Activated CD4-positive, alpha-beta memory T cell treated with anti-CD3 and anti-CD28 coated beads for 36 hours (primary cell): ENCODE measurements around the gene CFL1. TPM values are rescaled to one million over a fixed set of nuclear protein-coding genes. Genes with fewer than 3 reads are reported as not detected.

Experiments used
- CTCF ChIA-PET: fragments of 350-600 bp; sonication (Branson Sonifier 250); formaldehyde crosslinking; loops from one replicate; lab custom pipeline; 2021; ENCODE audit warnings: antibody characterized with exemption, inconsistent platforms; lab: Charles Lee
- POLR2A ChIA-PET: fragments of 350-600 bp; sonication (Branson Sonifier 250); formaldehyde crosslinking; loops from one replicate; lab custom pipeline; 2021; ENCODE audit warnings: antibody characterized with exemption; lab: Charles Lee
- DNase-seq: peaks from one replicate; pipeline ENCODE4 v3.0.0-alpha.2; 2020
- H3K27ac Mint-ChIP-seq: one replicate; pipeline ENCODE4 v1.8.0; 2021; ENCODE audit warnings: mixed read lengths
- H3K27me3 Mint-ChIP-seq: one replicate; pipeline ENCODE4 v1.8.0; 2021; ENCODE audit warnings: mixed read lengths
- H3K36me3 Mint-ChIP-seq: one replicate; pipeline ENCODE4 v1.8.0; 2021; ENCODE audit warnings: mixed read lengths
- H3K4me1 Mint-ChIP-seq: one replicate; pipeline ENCODE4 v1.8.0; 2021; ENCODE audit warnings: low read depth, mixed read lengths
- H3K4me3 Mint-ChIP-seq: one replicate; pipeline ENCODE4 v1.8.0; 2021; ENCODE audit warnings: mild to moderate bottlenecking, mixed read lengths
- H3K9me3 Mint-ChIP-seq: one replicate; pipeline ENCODE4 v1.8.0; 2021; ENCODE audit warnings: mixed read lengths
- intact Hi-C: fragments of 100-400 bp; cut with micrococcal nuclease; formaldehyde crosslinking; loops from one replicate; pipeline ENCODE4 v1.15.1; 2023
- total RNA-seq, 2 experiments: library from RNA; stranded (reverse); gene quantifications; one replicate each; pipeline ENCODE4 v1.2.3, GENCODE V29; 2021

Gene CFL1
- total RNA-seq, 2 experiments from 2014 or later = 1,166 to 1,191 TPM

DNA sequence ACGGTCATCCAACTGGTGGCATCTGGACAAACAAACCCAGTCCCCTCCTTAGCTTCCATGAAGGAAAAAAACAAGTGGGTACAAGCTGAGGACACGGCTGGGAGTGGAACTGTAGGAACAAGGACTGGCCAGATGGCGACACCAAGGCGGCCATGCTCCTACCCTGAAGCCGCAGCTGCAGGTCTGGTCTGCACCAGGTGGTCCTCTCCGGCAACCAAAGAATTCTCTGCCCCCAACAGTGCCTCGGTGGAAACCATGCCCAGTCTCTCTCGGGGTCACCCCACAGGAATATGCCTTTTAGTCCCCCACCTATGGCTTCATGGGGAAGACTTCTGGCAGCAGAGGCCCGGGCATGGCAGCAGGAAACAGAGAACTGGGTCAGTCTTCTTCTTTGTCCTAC is 48.5 kb downstream of the CFL1 start:
- Mint-ChIP-seq H3K9me3 (no peaks in the 10 kb centered on the region), H3K4me3 (no peak overlapping the region), H3K4me1 (no peaks in the 10 kb centered on the region), H3K27ac (no peak overlapping the region), H3K27me3 (peaks cover 3% of the 10 kb centered on the region), H3K36me3 (no peaks in the 10 kb centered on the region)
- intact Hi-C loops = no loop called here
- no peak for DNase-seq
- ChIA-PET POLR2A (no interaction called here), CTCF (interaction anchor here (0.7 to 4.0 kb wide), 4 partner anchors 8 to 1744 kb away, joined by 3 to 19 read pairs (median 8); no protein-coding TSS in a partner anchor)

DNA sequence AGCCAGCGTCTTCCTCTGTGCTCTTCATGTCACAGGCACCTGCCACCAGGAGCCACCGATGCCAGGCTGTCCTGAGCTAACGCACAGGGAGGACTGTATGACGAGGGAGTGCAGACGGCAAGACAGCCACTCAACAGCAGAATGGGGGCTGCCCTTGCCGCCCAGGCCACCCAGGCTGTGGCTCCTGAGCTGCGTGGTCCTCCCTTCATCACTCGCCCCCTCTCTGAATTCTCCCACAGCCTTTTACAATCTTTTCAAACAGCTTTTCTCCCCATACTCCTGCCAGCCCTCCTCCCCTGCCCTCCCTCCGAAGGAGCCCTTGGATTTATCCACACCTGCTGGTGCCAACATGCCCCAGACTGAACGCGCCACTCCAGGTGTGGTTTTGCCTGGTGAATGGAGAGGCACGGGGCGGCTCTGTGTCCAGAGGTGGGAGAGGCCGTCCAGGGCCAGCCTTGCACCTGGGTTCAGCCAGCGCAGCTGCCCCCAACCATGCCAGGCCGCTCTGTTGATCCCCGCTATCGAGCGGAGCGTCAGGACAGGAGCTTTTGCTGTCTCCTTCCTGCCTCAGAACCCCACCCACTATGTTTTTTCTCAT is 49.1 kb downstream of the CFL1 start:
- Mint-ChIP-seq H3K9me3 (no peaks in the 10 kb centered on the region), H3K4me1 (no peaks in the 10 kb centered on the region), H3K27me3 (peaks cover 8% of the 10 kb centered on the region), H3K27ac (no peak overlapping the region), H3K4me3 (no peak overlapping the region), H3K36me3 (no peaks in the 10 kb centered on the region)
- intact Hi-C loops = no loop called here
- DNase-seq = no peak
- ChIA-PET POLR2A (no interaction called here), CTCF (interaction anchor here (0.6 to 4.0 kb wide), 3 partner anchors 9 to 76 kb away, joined by 3 to 19 read pairs (median 13); no protein-coding TSS in a partner anchor)

DNA sequence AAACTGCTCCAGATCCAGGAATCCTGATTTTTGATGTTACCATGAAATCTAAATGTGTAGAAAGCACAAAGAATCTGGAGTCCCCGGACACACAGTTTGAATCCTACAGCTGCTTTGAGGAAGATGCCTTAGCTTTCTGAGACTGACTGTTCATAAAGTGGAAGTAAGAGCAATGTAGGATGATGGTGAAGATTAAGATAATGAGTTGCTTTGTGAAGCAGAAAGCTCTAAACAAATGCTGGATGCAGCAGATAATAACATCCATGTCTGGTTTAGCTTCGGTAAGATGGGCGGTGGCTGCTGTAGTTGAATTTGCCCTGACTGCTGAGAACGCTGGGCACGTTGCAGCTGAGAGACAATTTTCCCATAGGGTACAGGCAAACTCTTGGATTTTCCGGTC is 51.0 kb downstream of the CFL1 start:
- Mint-ChIP-seq H3K9me3 (no peaks in the 10 kb centered on the region), H3K4me1 (no peaks in the 10 kb centered on the region), H3K4me3 (no peak overlapping the region), H3K27me3 (peaks cover 18% of the 10 kb centered on the region), H3K27ac (no peak overlapping the region), H3K36me3 (no peaks in the 10 kb centered on the region)
- CTCF ChIA-PET = interaction anchor here (1.4 to 4.0 kb wide), 4 partner anchors 11 to 102 kb away, joined by 3 to 19 read pairs (median 8); no protein-coding TSS in a partner anchor
- no peak for DNase-seq
- intact Hi-C loops = no loop called here
- POLR2A ChIA-PET = interaction anchor here (0.6 kb wide), 1 partner anchor 1392 kb away, joined by 4 read pairs; no protein-coding TSS in a partner anchor

Other genes with a start within 250 kb of the CFL1 start
- gene MAP3K11, start 244.0 kb downstream of the CFL1 start, total RNA-seq = 10 to 100 TPM; 56.7 to 62.6 TPM
- gene PCNX3, start 242.4 kb downstream of the CFL1 start, total RNA-seq = 10 to 100 TPM; 29.8 to 32.1 TPM
- gene SIPA1, start 220.1 kb downstream of the CFL1 start, total RNA-seq = 100 to 1,000 TPM; 163 to 167 TPM
- 10 to 100 TPM; 74.9 to 76.5 TPM for gene RELA, start 195.3 kb downstream of the CFL1 start, total RNA-seq
- 10 to 100 TPM; 55.9 to 61.6 TPM for gene KAT5, start 145.9 kb downstream of the CFL1 start, total RNA-seq
- 100 to 1,000 TPM in 1 of 2 experiments, 10 to 100 TPM in 1; 98.4 to 105 TPM for gene RNASEH2C, start 137.4 kb downstream of the CFL1 start, total RNA-seq
- gene AP5B1, start 77.2 kb downstream of the CFL1 start, total RNA-seq = 10 to 100 TPM; 13.6 to 14.5 TPM
- not detected for gene OVOL1, start 71.1 kb downstream of the CFL1 start, total RNA-seq
- gene SNX32, start 24.2 kb downstream of the CFL1 start, total RNA-seq = 1 to 10 TPM; 2.0 to 2.7 TPM
- gene MUS81, start 2.3 kb upstream of the CFL1 start, total RNA-seq = 10 to 100 TPM; 69.8 to 71.7 TPM
- 10 to 100 TPM; 11.5 to 12.5 TPM for gene EFEMP2, start 14.6 kb upstream of the CFL1 start, total RNA-seq
- gene CTSW, start 21.7 kb upstream of the CFL1 start, total RNA-seq = 10 to 100 TPM; 11.1 to 13.2 TPM
- gene FIBP, start 30.3 kb upstream of the CFL1 start, total RNA-seq = 100 to 1,000 TPM in 1 of 2 experiments, 10 to 100 TPM in 1; 94.2 to 101 TPM
- 10 to 100 TPM; 40.0 to 44.4 TPM for gene CCDC85B, start 32.5 kb upstream of the CFL1 start, total RNA-seq
- gene FOSL1, start 42.2 kb upstream of the CFL1 start, total RNA-seq = 10 to 100 TPM; 17.1 to 17.7 TPM
- 10 to 100 TPM; 22.2 to 23.6 TPM for gene C11orf68, start 60.9 kb upstream of the CFL1 start, total RNA-seq
- 100 to 1,000 TPM; 154 to 169 TPM for gene DRAP1, start 61.2 kb upstream of the CFL1 start, total RNA-seq
- gene TSGA10IP, start 87.3 kb upstream of the CFL1 start, total RNA-seq = not detected
- 10 to 100 TPM; 59.1 to 60.5 TPM for gene SART1, start 103.6 kb upstream of the CFL1 start, total RNA-seq
- 10 to 100 TPM; 41.2 to 42.7 TPM for gene EIF1AD, start 144.0 kb upstream of the CFL1 start, total RNA-seq
- 100 to 1,000 TPM; 264 to 280 TPM for gene BANF1, start 144.3 kb upstream of the CFL1 start, total RNA-seq
- not detected for gene CST6, start 153.8 kb upstream of the CFL1 start, total RNA-seq
- gene CATSPER1, start 168.3 kb upstream of the CFL1 start, total RNA-seq = not detected
- gene GAL3ST3, start 191.0 kb upstream of the CFL1 start, total RNA-seq = not detected
- gene SF3B2, start 194.2 kb upstream of the CFL1 start, total RNA-seq = 100 to 1,000 TPM; 271 to 274 TPM
- 10 to 100 TPM; 82.0 to 84.1 TPM for gene PACS1, start 212.1 kb upstream of the CFL1 start, total RNA-seq